Activated gamma-delta T cell (primary cell): ENCODE data around the gene AKAP6.
"Not testable (repeated sequence)": the region's sequence is repeated elsewhere in the genome, so short reads cannot be mapped to it uniquely, and the experiment has no call there.

Experiments
- DNase-seq: peaks from one replicate; lab custom pipeline; 2025; lab: John Stamatoyannopoulos, UW

AKAP6 gene

DNA sequence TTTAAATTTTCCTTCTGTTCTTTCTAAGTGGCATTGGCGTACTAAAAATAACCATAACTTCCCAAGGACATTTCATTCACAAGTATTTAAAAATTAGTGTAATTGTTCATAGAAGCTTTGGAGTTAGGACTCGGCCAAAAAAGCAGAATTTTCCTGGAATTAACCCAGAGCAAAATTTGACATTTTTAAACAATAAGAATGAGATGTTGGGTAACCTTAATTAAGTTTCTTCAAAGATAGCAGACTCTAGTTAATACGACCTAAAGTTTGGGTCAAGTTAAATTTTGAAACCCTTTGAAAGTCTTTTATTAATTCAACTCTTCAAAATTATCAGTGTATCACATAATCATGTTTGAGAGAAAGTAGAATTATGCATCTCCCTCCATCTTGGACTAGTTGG lies 118.3 kb downstream of the AKAP6 start:
- DNase-seq = no peak

DNA sequence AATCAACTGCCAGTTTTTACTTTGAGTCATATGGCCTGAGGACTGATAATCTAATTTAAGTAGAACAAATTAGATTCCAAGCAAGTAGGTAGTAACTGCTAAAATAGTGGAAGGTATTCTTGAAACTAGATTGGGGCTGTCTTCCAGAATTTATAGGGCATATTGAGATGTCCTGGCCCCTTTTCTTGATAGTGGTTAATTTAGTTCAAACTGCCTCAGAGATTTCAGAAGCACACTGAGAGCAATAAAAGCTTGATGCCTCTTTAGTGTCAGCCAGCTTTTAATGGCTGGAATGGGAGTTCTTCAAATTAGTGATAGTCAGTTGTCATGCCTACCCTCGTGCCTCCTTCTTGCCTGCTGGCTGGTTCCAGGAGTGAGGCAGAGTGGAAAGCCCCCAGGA lies 120.5 kb downstream of the AKAP6 start:
- DNase-seq = no peak

DNA sequence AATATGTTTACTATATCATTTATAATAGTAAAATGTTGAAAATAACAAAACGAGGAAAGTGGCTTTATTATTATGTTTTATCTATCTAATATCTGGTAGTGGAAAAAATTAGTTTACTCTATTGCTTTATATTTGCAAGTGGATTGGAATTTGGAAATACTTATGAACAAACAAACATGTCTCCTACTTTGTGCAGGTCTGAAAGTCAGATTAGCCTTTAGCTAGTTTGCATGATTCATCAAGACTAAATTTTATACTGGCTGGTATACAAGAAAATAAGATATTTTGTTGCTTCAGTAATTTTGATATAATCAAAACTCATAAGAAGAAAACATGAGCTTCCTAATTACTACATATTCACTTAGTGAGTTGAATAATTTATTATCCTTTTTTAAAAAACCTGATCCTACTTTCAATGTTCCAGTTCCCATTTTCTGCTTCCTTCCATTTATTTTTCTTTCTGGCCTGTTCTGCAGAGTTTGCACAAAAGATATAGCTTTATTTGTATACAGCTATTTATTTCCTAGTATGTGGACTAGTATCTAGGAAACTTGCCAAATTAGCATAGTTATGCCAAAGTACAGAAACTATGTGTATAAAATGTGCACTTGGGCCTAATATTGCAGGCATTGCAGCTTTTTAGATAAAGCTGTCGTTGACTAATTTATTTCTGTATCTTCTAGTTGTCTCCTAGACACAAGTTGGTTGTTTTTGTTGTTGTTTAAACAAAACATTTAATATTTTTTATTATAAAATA lies 122.0 kb downstream of the AKAP6 start:
- no peak for DNase-seq

DNA sequence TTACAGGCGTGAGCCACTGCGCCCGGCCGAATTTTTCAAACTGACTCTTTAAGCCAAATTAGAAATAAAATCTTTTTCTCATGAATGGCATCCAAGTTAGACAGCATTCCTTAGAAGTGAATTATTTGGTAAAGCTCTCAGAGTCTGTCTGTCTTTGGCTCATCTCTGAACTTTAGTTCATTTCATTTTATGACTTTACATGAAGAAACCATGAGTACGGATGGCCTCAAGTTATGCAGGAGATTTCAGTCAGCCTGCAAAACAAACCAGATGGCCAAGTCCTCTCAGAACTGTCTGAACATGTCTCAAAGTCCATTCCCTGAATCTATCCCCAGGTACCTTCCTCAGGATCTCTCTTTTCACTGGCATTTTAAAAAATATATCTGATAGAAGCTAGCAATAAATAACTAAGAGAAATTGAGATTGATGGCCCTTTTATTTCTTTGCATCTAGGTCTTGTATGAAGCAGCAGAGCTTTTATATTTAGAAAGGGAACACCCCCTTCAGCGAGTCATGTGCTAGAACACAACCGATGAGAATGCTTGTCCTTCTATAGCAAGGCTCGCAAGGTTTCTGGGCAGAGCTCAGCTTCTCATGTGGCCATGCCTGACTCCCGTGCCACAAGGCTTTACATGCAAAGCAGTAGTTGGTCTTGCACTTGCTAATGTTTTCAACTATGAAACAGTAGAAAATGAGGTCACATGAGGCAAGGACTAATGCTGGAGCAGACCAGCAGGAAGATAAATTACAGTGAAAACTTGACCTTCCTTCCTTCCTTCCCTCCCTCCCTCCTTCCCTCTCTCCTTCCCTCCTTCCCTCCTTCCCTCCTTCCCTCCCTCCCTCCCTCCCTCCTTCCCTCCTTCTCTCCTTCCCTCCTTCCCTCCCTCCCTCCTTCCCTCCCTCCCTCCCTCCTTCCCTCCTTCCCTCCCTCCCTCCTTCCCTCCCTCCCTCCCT lies 125.0 kb downstream of the AKAP6 start:
- no peak for DNase-seq

DNA sequence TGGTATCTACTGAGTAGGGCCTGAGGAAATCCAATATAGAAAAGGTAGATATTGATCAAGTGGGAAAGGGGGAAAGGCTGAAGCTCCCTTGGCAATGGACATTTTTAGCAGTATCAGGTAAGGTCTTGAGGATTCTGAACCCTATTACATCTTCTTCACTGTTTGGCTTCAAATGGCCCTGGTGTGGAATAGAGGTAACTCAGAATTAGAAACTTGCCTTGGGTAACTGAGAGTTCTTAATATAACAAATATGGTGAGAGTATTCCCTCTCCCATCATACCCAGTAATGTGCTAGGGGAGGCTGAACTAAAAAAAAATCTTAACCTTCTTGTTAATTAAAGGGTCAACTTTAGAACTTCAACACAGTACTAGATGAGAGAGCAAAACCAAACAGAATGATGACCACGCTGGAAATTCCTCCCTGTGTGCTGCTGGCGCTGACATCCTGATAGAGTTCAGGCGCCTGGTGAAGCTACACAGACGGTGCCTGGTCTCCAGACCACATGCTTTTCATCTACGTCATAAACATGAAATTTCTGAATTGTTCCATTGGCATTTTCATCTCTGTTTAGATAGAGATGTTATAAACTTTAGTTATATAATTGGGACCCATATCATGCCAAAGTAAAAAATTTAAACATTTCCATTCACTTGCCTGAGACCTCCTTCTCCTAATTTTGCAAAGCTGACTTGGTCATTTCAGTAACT lies 128.3 kb downstream of the AKAP6 start:
- no peak for DNase-seq

DNA sequence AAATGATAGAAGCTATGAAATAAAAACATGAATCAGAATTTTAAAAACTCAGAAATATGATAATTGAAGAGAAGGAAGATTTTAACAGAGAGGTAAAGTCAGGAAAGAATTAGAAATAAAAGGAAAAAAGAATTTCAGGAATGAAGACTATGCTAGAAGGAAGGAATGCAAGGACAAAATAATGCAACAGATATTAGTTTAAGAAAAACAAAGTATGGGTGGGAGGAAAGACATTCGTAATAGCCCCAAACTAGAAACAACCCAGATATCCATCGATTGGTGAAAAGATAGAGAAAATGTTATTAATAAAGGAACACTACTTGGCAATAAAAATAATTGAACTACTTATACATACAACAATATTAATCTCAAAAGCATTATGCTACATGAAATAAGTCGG lies 129.6 kb downstream of the AKAP6 start:
- DNase-seq = no peak

DNA sequence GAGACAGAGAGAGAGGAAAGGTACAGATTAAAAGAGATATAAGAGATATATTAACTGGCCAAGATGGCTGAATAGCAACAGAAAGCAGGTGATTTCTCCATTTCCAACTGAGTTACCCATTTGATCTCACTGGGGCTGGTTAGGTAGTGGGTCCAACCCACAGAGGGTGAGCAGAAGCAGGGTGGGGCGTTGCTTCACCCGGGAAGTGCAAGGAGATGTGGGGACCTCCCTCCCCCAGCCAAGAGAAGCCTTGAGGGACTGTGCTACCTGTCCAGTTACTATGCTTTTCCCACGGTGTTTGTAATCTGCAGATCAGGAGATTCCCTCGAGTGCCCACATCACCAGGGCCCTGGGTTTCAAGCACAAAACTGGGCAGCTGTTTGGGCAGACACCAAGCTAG lies 131.2 kb downstream of the AKAP6 start:
- DNase-seq = no peak

DNA sequence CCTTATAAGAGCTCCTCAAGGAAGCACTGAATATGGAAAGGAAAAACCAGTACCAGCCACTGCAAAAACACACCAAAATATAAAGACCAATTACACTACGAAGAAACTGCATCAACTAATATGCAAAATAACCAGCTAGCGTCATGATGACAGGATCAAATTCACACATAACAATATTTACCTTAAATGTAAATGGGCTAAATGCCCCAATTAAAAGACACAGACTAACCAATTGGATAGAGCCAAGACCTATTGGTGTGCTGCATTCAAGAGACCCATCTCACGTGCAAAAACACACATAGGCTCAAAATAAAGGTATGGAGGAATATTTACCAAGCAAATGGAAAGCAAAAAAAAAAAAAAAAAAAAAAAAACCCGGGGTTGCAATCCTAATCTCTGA lies 133.5 kb downstream of the AKAP6 start:
- DNase-seq = not testable (repeated sequence)

DNA sequence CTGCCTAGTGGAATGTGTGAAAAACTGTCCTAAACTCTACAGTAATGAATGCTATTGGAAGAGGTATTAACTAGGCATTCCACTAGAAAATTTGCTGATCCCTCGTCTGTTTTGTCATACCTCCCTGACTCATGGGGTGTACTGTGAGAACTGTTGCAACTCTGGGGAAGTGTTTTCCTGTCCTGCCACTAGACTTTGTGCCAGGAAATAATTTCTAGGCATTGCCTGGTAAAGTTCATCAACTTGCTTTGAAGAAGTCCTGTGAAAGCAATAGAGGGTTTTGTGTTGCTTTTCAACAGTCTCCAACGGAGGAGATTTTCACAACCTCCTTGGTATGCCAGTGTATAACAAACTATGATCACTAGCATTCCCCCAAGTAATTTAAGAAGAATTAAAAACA lies 139.9 kb downstream of the AKAP6 start:
- DNase-seq = no peak

DNA sequence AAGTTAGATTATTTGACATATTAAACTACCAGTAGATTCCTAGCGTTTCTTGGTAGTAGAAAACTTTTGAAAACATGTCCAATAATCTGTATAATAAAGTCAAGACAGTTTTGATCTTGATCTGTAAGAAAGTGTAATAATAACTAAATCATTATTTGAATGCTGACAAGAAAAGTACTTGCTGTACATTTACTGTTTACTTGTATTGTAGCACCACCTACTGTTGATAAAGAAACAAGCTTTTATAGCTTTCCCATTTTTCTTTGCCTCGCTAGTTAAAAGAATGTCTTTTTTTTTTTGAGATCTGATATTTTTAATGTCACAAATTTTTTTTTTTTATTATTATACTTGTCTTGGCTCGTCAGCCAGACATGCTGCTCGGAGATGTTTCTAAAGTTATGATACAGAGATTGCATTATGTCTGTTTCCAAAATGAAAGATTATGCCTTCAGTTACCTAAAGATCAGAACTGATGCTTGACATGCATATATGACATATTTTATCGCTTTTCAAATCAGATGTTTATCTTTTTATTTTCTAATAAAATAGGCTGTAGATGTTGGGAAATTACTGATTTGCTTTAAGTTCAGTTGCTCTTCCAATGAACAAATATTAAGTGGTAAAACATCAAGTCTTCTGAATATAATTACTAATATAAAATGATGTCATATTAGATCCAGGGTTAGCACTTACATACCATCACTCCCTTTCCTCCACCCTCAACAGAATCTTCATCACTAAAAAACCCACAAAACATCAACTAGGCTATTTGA lies 140.5 kb downstream of the AKAP6 start:
- no peak for DNase-seq

DNA sequence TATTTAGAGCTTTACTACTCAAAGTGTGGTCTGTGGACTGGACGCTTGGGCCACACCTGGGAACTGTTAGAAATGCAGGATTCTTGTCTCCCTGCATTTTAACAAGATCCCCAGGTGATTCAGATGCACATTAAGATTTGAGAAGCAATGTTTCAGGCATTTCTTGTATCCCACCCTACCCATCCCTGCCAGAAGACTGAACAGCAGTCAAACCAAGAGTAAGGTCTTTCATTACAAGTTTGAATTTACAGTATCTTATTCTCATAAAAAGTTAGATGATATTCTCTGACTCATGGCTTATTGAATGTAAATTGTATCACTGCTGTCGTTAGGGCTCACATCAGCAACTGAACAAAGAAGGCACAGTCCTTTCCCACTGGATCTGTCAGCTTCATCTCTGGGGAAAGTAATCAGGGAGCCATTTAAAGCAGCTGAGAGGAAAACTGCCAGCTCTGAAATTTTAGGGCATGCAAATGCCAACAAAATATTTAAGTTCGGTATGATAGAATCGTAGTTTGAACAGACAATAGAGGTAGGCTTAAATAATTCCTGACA lies 141.1 kb downstream of the AKAP6 start:
- DNase-seq = no peak

DNA sequence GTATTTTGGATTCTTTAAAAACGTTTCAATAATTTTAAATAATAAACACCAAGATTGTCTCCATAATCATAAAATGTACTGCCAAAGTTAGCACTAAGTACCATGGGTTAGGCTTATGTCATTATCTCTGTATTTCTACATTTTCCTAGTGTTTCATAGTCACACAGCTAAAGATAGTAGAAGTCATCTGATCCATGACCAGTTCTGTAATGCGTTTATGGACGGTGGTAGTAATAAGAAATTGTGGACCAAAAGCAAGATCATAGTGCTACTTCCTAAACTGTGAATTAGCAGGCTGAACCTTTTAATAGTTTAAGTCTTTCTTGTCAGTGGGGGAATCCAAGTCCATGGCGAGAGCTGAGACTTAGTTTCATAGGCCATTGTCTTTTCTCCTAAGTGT lies 142.1 kb downstream of the AKAP6 start:
- no peak for DNase-seq

DNA sequence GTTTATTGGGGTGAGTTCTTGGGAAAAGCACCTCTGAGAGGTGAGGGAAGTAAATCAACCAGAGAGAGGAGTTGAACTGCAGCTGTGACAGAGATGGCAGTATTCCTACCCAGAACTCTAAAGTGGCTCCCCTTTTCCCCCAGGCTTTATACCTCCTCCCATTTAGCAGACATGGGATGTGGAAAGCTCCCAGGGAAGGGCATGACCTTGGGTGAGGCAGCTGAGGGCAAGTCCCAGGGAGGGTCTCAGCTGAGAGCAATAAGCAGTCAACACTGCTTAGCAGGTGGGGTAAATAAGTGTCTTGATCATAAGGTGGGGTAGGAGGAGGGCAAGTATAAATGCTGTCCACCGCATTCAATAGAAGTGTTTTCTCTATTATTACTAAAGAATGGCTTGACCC lies 143.0 kb downstream of the AKAP6 start:
- DNase-seq = no peak

DNA sequence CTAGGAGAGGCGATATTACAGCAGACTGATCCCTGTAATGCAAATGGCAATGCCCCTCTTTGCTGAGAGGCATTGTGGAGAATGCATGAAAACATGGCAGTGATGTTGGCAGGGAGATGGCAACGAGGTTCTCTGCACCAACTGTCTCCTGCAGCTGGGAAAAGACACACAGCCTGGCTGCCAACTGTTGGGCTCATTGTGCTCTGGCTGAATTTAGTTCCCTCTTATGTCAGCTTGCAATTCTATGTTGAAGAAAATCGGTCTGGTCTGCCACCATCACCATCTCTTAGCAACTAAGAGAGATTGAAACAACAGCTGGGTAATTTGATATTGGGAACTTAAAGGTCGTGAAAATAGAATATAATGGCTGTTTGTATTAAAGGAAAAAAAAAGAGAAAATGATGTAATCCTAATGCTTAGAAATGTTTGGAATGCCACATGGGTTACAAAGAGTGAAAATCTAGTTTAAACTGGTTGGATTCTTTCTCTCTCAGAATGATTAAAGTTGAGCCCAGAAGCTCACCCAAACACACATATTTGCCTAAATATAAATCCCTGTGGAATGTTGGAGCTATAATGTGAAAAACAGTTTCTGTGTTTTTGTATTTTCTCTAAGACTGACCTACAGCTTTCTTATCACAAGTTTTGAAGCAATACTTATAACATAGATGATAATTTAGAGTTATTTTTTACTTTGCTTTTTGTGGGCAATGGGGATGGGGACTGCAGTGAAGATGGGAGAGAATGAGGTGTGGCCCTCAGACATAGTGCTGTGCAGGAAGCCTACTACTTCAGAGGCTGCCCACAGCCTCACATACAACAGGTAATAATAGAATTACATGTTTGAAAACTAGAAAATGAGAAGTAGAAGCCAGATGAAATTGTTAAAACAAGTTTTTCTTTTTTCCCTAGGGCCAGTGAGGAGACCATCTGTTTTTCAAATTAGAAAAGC lies 143.7 kb downstream of the AKAP6 start:
- no peak for DNase-seq

DNA sequence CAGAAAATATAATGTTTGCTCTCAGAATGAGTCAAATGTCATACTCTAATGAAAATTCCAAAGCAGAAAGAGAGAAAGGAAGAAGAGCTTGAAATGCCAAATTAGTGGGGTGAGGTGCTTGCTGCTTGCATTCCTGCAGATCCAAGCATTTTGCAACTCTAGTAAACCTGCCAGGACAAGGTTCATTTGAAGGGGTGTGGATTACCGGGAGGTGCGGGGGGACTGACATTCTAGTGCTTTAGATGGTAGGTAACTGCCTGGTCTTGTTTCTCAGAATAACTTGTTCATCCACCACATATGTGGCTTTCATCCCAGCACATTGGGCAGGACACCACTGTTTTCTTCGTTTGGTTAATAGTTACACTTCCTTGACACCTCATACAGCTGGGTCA lies 144.4 kb downstream of the AKAP6 start:
- no peak for DNase-seq

DNA sequence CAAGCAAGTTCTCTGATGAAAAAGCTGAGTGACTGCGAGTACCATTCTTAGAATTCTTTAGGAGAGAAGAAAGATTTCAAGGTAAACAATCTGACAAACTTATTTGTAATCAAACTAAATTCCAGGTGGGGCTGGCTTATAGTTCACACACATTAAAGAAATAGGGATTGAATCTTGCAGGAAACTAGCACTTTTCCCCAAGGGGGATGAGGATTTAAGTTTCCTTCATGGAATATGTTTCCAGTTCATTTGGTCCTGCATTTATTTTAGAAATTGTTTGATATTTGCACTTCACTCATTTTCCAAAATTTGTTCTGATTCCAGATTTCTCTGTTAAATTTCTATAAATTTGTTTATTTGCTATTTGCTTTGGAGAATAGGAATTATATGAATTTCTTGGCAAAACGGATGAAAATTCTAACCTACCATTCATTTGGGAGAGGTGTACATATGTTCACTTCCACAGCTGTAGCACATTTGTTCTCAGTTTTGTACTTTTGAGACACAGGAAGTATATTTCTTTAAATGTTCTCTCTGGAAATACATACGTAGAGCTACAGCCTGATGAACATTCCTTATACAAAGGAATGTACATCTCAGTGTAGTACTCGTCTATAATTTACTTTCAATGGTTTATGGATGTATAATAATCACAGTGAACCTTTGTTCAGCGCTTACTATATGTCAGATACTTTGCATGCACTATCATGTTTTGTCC lies 145.5 kb downstream of the AKAP6 start:
- DNase-seq = no peak

DNA sequence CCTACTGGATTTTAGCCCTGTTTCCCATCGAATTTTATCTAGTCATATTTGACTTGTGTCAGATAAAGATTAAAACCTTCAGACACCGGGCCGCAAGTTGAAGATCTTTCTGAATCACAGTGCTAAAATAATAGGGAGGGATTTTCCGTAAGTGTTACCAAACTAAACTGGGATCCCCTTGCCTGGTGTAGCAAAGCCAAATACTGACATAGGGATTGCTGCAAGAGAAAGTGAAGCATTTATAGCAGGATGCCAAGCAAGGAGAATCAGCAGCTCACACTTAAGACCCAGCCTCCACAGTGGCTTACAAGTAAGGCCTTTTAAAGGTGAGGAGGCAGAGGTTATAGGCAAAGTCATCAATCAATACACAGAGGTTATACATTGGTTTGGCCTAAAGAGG lies 147.4 kb downstream of the AKAP6 start:
- no peak for DNase-seq

DNA sequence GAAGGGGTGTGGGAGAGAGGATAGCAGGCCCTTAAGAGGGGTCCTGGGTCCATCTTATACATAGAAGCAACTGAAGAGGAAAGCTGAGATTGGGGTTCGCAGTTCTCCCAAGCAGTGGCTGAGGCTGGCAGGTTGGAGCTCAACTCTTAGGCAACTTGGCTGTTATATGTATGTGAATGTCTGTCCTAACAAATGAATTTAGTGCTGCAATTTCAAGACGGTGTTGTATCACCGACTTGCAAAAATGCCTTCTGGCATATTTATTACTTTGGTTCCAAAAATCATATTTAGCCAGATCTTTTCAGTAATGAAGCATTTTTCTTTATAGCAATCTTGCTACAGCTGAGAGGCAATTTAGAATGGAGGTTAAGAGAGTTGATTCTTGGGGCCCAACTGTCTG lies 148.3 kb downstream of the AKAP6 start:
- no peak for DNase-seq

DNA sequence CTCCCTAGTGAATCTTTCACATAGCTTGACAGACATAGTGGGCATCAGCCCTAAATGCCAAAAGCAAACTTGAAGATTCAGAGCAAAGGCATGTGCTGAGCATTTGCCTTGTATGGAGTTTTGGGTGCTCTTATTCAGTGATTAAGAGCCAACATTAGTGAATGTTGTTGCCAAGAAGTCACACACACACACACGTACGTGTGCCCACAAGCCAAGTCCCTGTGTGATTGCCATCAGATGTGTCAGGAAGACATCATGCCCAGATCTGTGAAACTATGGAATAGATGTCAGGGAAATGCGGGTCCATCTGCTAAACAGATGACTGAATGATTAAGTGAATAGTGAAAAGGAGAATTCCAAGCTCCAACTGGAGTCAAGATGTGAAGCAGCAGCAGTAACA lies 149.0 kb downstream of the AKAP6 start:
- DNase-seq = no peak

DNA sequence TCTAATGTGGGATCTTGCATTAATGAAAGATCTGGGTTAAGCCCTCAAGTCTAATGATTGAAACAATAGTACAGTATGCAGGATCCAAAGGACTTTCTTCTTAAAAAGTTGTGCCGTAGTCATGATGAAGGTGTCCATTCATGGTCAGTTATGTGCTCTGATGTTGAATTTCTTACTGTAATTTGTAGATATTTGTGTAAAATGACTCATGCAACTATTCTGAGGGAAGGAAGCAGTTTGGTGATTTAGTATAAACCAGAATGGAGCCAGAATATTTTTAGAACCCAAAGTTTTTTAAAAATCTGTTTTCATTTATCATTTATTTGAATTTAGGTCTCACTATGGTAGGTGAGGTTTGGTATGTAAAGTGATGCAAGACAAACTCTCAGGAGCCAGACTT lies 151.2 kb downstream of the AKAP6 start:
- DNase-seq = no peak
